Cardiac septum (tissue), 1 donor: ENCODE results near the gene RANBP17. TPM values are rescaled to one million over a fixed set of nuclear protein-coding genes. Genes with fewer than 3 reads are reported as not detected.
"Not testable (repeated sequence)": the region's sequence is repeated elsewhere in the genome, so short reads cannot be mapped to it uniquely, and the experiment has no call there.

Experiments used
- DNase-seq: peaks from one replicate; pipeline ENCODE4 v3.0.0-alpha.2; 2020; ENCODE audit warnings: low spot score
- intact Hi-C: fragments of 100-400 bp; cut with DNase I; formaldehyde crosslinking; loops from one replicate; pipeline ENCODE4 v1.14.0; 2022
- long read RNA-seq: library from polyadenylated mRNA; unstranded; transcript quantifications from one replicate; pipeline ENCODE4 v2.0.0, GENCODE V29; 2021
- total RNA-seq: library from RNA; stranded (reverse); fragmentation: NEBNext Ultra II Directional; extraction: Animal tissue kit (Norgen Biotek cat#: 25700); gene quantifications from one replicate; pipeline ENCODE4 v1.2.1, GENCODE V29; 2021
- donor health status: DM: no; HTN: no; CAD: no.

RANBP17 gene
- 9.9 TPM for total RNA-seq
- long read RNA-seq, partial matches to known transcripts: 2 of 6 reads
- long read RNA-seq, other reads (novel, unspliced or antisense): 4 of 6 reads

GRCh38 chr5:170861917-170862766, at the start of gene RANBP17:
TSS of gene RANBP17 (plus strand) at chr5:170862018.
- DNase-seq: peak; percentile 81
- intact Hi-C loops: no loop called here

- intact Hi-C loops: loop anchor here (10.0 kb wide), 1 partner anchor 532 kb away; no protein-coding TSS in a partner anchor
- DNase-seq: no peak
Observed at GRCh38 chr5:170813231-170813630, 48.6 kb upstream of the RANBP17 start.

- DNase-seq: no peak
- intact Hi-C loops: loop anchor here (10.0 kb wide), 1 partner anchor 528 kb away; no protein-coding TSS in a partner anchor
Observed at GRCh38 chr5:170817195-170817594, 44.6 kb upstream of the RANBP17 start.

- DNase-seq: no peak
- intact Hi-C loops: loop anchor here (10.0 kb wide), 1 partner anchor 527 kb away; no protein-coding TSS in a partner anchor
Observed at GRCh38 chr5:170818232-170818631, 43.6 kb upstream of the RANBP17 start.

GRCh38 chr5:170819824-170820223, 42.0 kb upstream of the RANBP17 start:
- no peak for DNase-seq
- intact Hi-C loops: loop anchor here (10.0 kb wide), 1 partner anchor 525 kb away; no protein-coding TSS in a partner anchor

GRCh38 chr5:170821257-170821800, 40.5 kb upstream of the RANBP17 start:
- intact Hi-C loops: no loop called here
- DNase-seq: no peak

GRCh38 chr5:170826117-170826516, 35.7 kb upstream of the RANBP17 start:
- no peak for DNase-seq

GRCh38 chr5:170832241-170832640, 29.6 kb upstream of the RANBP17 start:
- DNase-seq: no peak
- intact Hi-C loops: no loop called here

More at GRCh38 chr5:170826117-170826516, 35.7 kb upstream of the RANBP17 start:
- intact Hi-C loops: no loop called here

GRCh38 chr5:170833981-170834380, 27.8 kb upstream of the RANBP17 start:
- intact Hi-C loops, DNase-seq: not testable (repeated sequence)

GRCh38 chr5:170836226-170836625, 25.6 kb upstream of the RANBP17 start:
- no peak for DNase-seq
- intact Hi-C loops: no loop called here

GRCh38 chr5:170843870-170844269, 17.9 kb upstream of the RANBP17 start:
- no peak for DNase-seq
- intact Hi-C loops: no loop called here

- no peak for DNase-seq
- intact Hi-C loops: no loop called here
Observed at GRCh38 chr5:170844651-170845050, 17.2 kb upstream of the RANBP17 start.

- intact Hi-C loops: no loop called here
- no peak for DNase-seq
Observed at GRCh38 chr5:170846416-170846815, 15.4 kb upstream of the RANBP17 start.

- intact Hi-C loops: no loop called here
- no peak for DNase-seq
Observed at GRCh38 chr5:170846846-170847245, 15.0 kb upstream of the RANBP17 start.

GRCh38 chr5:170848033-170848432, 13.8 kb upstream of the RANBP17 start:
- intact Hi-C loops: no loop called here
- DNase-seq: no peak

GRCh38 chr5:170849374-170849773, 12.4 kb upstream of the RANBP17 start:
- intact Hi-C loops: no loop called here
- no peak for DNase-seq

GRCh38 chr5:170854566-170854965, 7.3 kb upstream of the RANBP17 start:
- DNase-seq: no peak
- intact Hi-C loops: no loop called here

- intact Hi-C loops: no loop called here
- no peak for DNase-seq
Observed at GRCh38 chr5:170857066-170857465, 4.8 kb upstream of the RANBP17 start.

GRCh38 chr5:170860415-170860814, 1.4 kb upstream of the RANBP17 start:
- intact Hi-C loops: no loop called here

GRCh38 chr5:170860818-170861666, 776 bp upstream of the RANBP17 start:
- DNase-seq: no peak
- intact Hi-C loops: no loop called here

More at GRCh38 chr5:170860415-170860814, 1.4 kb upstream of the RANBP17 start:
- DNase-seq: no peak
